ENCODE results near the gene BAIAP2. TPM values are rescaled to one million over a fixed set of nuclear protein-coding genes. Genes with fewer than 3 reads are reported as not detected.

The BAIAP2 gene
- total and polyA plus RNA-seq, 2 of the 13 experiments (the other 11 are each of a cell fraction or from before 2014, with no cell fraction given): 22.5 to 24.0 TPM

DNA sequence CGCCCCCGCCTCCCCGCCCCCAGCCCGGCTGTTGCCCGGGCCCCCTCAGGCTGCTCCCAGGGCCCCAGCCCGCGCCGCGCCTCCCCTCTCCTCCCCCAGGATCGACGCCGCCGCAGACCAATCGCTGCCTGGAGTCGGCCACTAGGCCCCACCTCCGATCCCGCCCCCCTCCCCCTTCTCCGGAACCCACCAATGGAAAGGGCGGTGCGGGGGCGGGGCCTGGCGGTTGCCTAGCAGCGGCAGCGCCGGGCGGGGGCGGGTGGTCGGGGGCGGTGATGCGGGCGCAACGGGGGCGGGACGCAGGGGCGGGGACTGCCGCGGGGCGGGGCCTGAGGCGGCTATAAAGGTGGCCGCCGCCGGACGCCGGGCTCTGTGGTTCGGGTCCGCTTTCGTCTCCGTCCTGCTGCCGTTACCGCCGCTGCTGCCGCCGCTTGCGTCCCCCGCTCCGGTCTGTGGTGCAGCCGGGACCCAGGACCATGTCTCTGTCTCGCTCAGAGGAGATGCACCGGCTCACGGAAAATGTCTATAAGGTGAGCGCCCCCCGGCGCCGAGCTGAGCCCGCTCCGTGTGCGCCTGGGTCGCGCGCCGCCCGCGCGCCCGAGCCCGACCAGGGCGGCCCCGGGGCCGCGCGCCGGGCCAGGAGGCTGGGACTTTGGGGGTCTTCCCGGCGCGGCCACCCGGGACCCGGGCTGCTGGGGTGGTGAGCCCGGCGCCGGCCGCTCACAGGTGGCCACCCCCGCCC is at the start of gene BAIAP2 (continued):
- TF ChIP-seq GABPA (IDR thresholded peaks at IDR 0.05; ENCODE audit: low read depth, low read length): no peak; the same call in 1 of the 2 replicates
- TF ChIP-seq GABPA (CRISPR knock-in tag; IDR thresholded peaks at IDR 0.05; ENCODE audit: low read depth): 0 out of 2 replicates have a peak, but pooled peaks have one; percentile 13
- 0 out of 2 replicates have a peak, but pooled peaks have one; percentile 43 for TF ChIP-seq HDAC2 (CRISPR knock-in tag; IDR thresholded peaks at IDR 0.05)
- peak; percentile 92; the same call in 1 of the 2 replicates for TF ChIP-seq SP4 (CRISPR knock-in tag; IDR thresholded peaks at IDR 0.05)
- peak; percentile 74 for TF ChIP-seq PHF8 (CRISPR knock-in tag; IDR thresholded peaks at IDR 0.05)
- TF ChIP-seq TEAD2 (CRISPR knock-in tag; IDR thresholded peaks at IDR 0.05): no peak
- no peak for TF ChIP-seq ZEB1 (IDR thresholded peaks at IDR 0.05; ENCODE audit: insufficient replicate concordance, low read depth)
- TF ChIP-seq, protein P1, sequence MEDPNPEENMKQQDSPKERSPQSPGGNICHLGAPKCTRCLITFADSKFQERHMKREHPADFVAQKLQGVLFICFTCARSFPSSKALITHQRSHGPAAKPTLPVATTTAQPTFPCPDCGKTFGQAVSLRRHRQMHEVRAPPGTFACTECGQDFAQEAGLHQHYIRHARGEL (CRISPR knock-in tag; IDR thresholded peaks at IDR 0.05): no peak
- no peak for TF ChIP-seq ZNF75D (CRISPR knock-in tag; IDR thresholded peaks at IDR 0.05; ENCODE audit: borderline replicate concordance)
- 0 out of 2 replicates have a peak, but pooled peaks have one; percentile 22 for TF ChIP-seq ZNF776 (CRISPR knock-in tag; IDR thresholded peaks at IDR 0.05)
- 0 out of 2 replicates have a peak, but pooled peaks have one; percentile 52 for TF ChIP-seq HOXA3 (CRISPR knock-in tag; IDR thresholded peaks at IDR 0.05)
- TF ChIP-seq, protein P2, sequence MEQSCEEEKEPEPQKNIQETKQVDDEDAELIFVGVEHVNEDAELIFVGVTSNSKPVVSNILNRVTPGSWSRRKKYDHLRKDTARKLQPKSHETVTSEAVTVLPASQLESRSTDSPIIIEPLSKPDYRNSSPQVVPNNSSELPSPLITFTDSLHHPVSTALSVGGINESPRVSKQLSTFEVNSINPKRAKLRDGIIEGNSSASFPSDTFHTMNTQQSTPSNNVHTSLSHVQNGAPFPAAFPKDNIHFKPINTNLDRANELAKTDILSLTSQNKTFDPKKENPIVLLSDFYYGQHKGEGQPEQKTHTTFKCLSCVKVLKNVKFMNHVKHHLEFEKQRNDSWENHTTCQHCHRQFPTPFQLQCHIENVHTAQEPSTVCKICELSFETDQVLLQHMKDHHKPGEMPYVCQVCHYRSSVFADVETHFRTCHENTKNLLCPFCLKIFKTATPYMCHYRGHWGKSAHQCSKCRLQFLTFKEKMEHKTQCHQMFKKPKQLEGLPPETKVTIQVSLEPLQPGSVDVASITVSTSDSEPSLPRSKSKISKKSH (CRISPR knock-in tag; IDR thresholded peaks at IDR 0.05; ENCODE audit: borderline replicate concordance): peak; percentile 48; the same call in 1 of the 2 replicates
- no peak for TF ChIP-seq DMAP1 (CRISPR knock-in tag; IDR thresholded peaks at IDR 0.05)
- TF ChIP-seq HNRNPLL (IDR thresholded peaks at IDR 0.05; ENCODE audit: low read depth, low read length, poor library complexity, severe bottlenecking): peak; percentile 79
- TF ChIP-seq RERE (CRISPR knock-in tag; IDR thresholded peaks at IDR 0.05; ENCODE audit: low read depth): no peak
- TF ChIP-seq ISL2 (CRISPR knock-in tag; IDR thresholded peaks at IDR 0.05): peak; percentile 35; the same call in 1 of the 2 replicates
- no peak for TF ChIP-seq ZC3H13 (CRISPR knock-in tag; IDR thresholded peaks at IDR 0.05)
- TF ChIP-seq, protein P3, sequence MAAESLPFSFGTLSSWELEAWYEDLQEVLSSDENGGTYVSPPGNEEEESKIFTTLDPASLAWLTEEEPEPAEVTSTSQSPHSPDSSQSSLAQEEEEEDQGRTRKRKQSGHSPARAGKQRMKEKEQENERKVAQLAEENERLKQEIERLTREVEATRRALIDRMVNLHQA (CRISPR knock-in tag; IDR thresholded peaks at IDR 0.05): no peak
- no peak for TF ChIP-seq SNAPC5 (CRISPR knock-in tag; IDR thresholded peaks at IDR 0.05; ENCODE audit: borderline replicate concordance)
- TF ChIP-seq, protein P4, sequence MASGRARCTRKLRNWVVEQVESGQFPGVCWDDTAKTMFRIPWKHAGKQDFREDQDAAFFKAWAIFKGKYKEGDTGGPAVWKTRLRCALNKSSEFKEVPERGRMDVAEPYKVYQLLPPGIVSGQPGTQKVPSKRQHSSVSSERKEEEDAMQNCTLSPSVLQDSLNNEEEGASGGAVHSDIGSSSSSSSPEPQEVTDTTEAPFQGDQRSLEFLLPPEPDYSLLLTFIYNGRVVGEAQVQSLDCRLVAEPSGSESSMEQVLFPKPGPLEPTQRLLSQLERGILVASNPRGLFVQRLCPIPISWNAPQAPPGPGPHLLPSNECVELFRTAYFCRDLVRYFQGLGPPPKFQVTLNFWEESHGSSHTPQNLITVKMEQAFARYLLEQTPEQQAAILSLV (CRISPR knock-in tag; IDR thresholded peaks at IDR 0.05; ENCODE audit: borderline replicate concordance): 0 out of 2 replicates have a peak, but pooled peaks have one; percentile 49
- TF ChIP-seq ZNF253 (CRISPR knock-in tag; IDR thresholded peaks at IDR 0.05; ENCODE audit: borderline replicate concordance): 0 out of 2 replicates have a peak, but pooled peaks have one; percentile 19
